ENCODE data around the gene TNFRSF18.

The TNFRSF18 gene

DNA sequence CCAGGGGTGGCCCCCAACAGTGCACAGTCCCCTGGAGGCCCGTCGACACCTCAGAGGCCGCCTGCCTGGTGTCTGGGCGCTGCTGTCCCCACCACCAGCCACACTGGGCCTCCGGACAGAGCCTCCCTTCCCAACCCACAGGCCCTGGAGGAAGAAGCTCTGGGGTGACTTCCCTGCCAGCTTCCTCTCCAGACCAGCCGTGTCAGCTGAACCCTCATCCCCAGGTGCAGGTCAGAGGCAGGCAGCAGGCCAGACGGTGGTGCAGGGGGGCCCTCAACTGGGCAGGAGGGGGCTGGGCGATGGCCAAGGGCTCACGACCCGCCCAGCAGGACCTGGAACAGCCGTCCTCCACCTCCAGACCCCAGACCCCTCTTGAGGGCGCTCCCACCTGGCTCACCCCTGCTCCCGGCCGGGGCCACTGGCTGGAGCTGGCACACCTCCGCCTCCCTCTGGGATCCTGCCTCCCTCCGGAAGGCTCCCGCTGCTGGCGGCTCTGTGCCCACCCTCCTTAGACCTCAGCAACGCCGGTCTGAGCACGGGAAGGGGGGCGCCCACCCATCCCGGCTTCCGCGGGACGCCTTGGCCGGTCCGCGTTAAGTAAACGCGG, 520 bp downstream of the TNFRSF18 start:
- H2AFZ ChIP-seq (ENCODE audit: low read length) = no peak overlapping the region
- H3K4me3 ChIP-seq (ENCODE audit: low read length) = no peak overlapping the region
- H3K27ac ChIP-seq (ENCODE audit: low read length) = no peak overlapping the region
- H3K36me3 ChIP-seq (replicated peaks; ENCODE audit: insufficient read depth, low read length) = no peaks in the 10 kb centered on the region
- no peaks in the 10 kb centered on the region for H3K9me3 ChIP-seq (replicated peaks; ENCODE audit: insufficient read depth, low read length)
- H3K4me1 ChIP-seq (ENCODE audit: low read length) = no peaks in the 10 kb centered on the region
- no peak overlapping the region for H3K9ac ChIP-seq (ENCODE audit: low read length)
- H3F3A ChIP-seq (ENCODE audit: insufficient read depth, low read length) = no peaks in the 10 kb centered on the region
- TF ChIP-seq EZH2 (optimal IDR thresholded peaks at IDR 0.05; ENCODE audit: low read depth, low read length) = no peak
- TF ChIP-seq, protein P1, sequence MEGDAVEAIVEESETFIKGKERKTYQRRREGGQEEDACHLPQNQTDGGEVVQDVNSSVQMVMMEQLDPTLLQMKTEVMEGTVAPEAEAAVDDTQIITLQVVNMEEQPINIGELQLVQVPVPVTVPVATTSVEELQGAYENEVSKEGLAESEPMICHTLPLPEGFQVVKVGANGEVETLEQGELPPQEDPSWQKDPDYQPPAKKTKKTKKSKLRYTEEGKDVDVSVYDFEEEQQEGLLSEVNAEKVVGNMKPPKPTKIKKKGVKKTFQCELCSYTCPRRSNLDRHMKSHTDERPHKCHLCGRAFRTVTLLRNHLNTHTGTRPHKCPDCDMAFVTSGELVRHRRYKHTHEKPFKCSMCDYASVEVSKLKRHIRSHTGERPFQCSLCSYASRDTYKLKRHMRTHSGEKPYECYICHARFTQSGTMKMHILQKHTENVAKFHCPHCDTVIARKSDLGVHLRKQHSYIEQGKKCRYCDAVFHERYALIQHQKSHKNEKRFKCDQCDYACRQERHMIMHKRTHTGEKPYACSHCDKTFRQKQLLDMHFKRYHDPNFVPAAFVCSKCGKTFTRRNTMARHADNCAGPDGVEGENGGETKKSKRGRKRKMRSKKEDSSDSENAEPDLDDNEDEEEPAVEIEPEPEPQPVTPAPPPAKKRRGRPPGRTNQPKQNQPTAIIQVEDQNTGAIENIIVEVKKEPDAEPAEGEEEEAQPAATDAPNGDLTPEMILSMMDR (IDR thresholded peaks at IDR 0.05; ENCODE audit: low read length) = no peak
- H3K27me3 ChIP-seq (replicated peaks; ENCODE audit: insufficient read depth, low read length) = peaks cover 81% of the 10 kb centered on the region
- no peaks in the 10 kb centered on the region for H4K20me1 ChIP-seq (ENCODE audit: insufficient read depth, low read length)
- no peak overlapping the region for H3K4me2 ChIP-seq (ENCODE audit: low read depth, low read length)
- H3K79me2 ChIP-seq (ENCODE audit: low read length) = no peaks in the 10 kb centered on the region
- no peaks in the 10 kb centered on the region for H3K9me2 ChIP-seq (replicated peaks; ENCODE audit: insufficient read depth, low read length)
- DNase-seq = no peak

DNA sequence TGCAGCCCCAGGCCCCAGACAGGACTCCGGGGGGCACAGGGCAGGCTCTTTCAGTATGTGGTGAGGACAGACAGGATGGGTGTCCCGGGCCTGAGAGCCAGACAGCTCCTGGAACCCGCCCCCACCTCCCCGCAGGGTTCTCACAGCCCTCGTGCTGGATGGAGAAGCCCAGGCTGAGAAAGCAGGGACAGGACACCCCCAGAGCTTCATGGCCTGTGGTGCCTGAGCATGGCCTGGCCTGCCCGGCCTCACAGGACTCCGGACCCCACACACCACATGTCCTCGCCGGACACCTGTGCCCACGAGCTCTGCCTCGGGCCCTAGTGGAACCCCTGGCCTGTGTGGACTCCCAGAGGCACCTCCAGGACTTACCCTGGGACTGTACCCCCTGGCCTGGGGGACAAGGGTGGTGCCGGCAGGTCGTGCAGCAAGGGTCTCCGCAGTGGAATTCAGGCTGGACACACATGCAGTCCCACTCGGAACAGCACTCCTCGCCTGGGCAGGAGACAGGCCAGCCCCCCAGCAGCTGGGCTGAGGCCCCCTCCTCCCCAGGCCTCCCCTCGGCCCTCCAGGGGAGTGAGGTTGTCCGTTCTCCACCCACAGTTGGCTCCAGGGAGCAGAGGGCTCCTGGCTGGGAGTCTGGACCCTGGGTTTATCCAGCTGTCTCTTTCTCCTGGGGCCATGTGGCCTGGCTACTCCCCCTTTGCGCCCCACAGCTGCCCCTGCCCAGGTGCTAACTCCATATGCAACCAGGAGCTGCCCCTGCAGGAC, 1.2 kb downstream of the TNFRSF18 start:
- no peak overlapping the region for H3K4me3 ChIP-seq (ENCODE audit: low read length)
- no peaks in the 10 kb centered on the region for H3F3A ChIP-seq (ENCODE audit: insufficient read depth, low read length)
- H4K20me1 ChIP-seq (ENCODE audit: insufficient read depth, low read length) = no peaks in the 10 kb centered on the region
- peaks cover 81% of the 10 kb centered on the region for H3K27me3 ChIP-seq (replicated peaks; ENCODE audit: insufficient read depth, low read length)
- no peak overlapping the region for H3K4me2 ChIP-seq (ENCODE audit: low read depth, low read length)
- H3K9me2 ChIP-seq (replicated peaks; ENCODE audit: insufficient read depth, low read length) = no peaks in the 10 kb centered on the region
- H2AFZ ChIP-seq (ENCODE audit: low read length) = no peak overlapping the region
- H3K79me2 ChIP-seq (ENCODE audit: low read length) = no peaks in the 10 kb centered on the region
- H3K9me3 ChIP-seq (replicated peaks; ENCODE audit: insufficient read depth, low read length) = no peaks in the 10 kb centered on the region
- H3K9ac ChIP-seq (ENCODE audit: low read length) = no peak overlapping the region
- TF ChIP-seq, protein P1 (IDR thresholded peaks at IDR 0.05; ENCODE audit: low read length) = no peak
- TF ChIP-seq EZH2phosphoT487 (IDR thresholded peaks at IDR 0.05; ENCODE audit: low read length) (no peak), EZH2 (optimal IDR thresholded peaks at IDR 0.05; ENCODE audit: low read depth, low read length) (no peak)
- no peaks in the 10 kb centered on the region for H3K36me3 ChIP-seq (replicated peaks; ENCODE audit: insufficient read depth, low read length)
- no peak overlapping the region for H3K27ac ChIP-seq (ENCODE audit: low read length)
- DNase-seq = no peak
- H3K4me1 ChIP-seq (ENCODE audit: low read length) = no peaks in the 10 kb centered on the region

DNA sequence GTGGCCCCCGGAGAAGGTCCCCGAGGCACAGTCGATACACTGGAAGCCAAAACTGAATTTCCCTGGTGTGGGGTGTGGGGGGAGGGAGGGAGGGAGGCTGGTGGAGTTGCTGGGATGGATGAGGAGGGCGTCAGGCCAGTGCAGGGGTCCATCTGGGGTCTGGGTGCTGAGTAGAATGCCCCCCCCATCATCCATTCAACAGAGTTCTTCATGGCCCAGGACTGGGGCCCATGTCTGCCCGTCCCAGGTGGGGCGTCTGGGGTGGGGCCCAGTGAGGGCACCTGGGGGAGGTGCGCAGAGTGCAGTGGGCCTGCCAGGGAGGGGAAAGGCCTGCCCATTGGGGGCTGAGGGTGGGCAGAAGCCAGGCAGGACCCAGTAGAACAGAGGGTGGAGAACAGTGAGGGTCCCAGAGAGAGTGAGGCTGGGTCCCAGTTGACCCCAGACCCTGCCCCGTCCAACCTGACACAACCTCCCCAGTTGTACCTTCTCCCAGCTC, 1.9 kb downstream of the TNFRSF18 start:
- TF ChIP-seq EZH2 (optimal IDR thresholded peaks at IDR 0.05; ENCODE audit: low read depth, low read length) = no peak
- no peak for TF ChIP-seq EZH2phosphoT487 (IDR thresholded peaks at IDR 0.05; ENCODE audit: low read length)
- TF ChIP-seq, protein P1 (IDR thresholded peaks at IDR 0.05; ENCODE audit: low read length) = no peak
- Histone ChIP-seq H3K27me3 (replicated peaks; ENCODE audit: insufficient read depth, low read length) (peaks cover 81% of the 10 kb centered on the region), H3K36me3 (replicated peaks; ENCODE audit: insufficient read depth, low read length) (no peaks in the 10 kb centered on the region), H3F3A (ENCODE audit: insufficient read depth, low read length) (no peaks in the 10 kb centered on the region), H3K79me2 (ENCODE audit: low read length) (no peaks in the 10 kb centered on the region), H2AFZ (ENCODE audit: low read length) (no peak overlapping the region), H3K27ac (ENCODE audit: low read length) (no peak overlapping the region), H3K4me3 (ENCODE audit: low read length) (no peak overlapping the region), H3K9me3 (replicated peaks; ENCODE audit: insufficient read depth, low read length) (no peaks in the 10 kb centered on the region), H3K9me2 (replicated peaks; ENCODE audit: insufficient read depth, low read length) (no peaks in the 10 kb centered on the region), H4K20me1 (ENCODE audit: insufficient read depth, low read length) (no peaks in the 10 kb centered on the region), H3K4me2 (ENCODE audit: low read depth, low read length) (no peak overlapping the region), H3K4me1 (ENCODE audit: low read length) (no peaks in the 10 kb centered on the region), H3K9ac (ENCODE audit: low read length) (no peak overlapping the region)
- no peak for DNase-seq
